A172 (cell line): ENCODE measurements around the gene UBE3B. TPM values are rescaled to one million over a fixed set of nuclear protein-coding genes. Genes with fewer than 3 reads are reported as not detected.
A peak's percentile ranks its signal among the peaks of the same experiment; 100 is the strongest.

Experiments used
- DNase-seq: peaks from one replicate; pipeline ENCODE4 v3.0.0-alpha.2; 2015; ENCODE audit warnings: low spot score
- total RNA-seq: library from RNA; depleted of rRNA; stranded (reverse); fragments of >200 nt; shearing (Covaris generic); gene quantifications from 2 replicates; pipeline ENCODE4 v1.2.3, GENCODE V29; 2014

Gene UBE3B
- total RNA-seq, 1 experiment from 2014 or later: 30.2 TPM

- DNase-seq: no peak
Measured at GRCh38 chr12:109448707-109449390, 28.6 kb upstream of the UBE3B start.

- peak; percentile 4 for DNase-seq
Measured at GRCh38 chr12:109449845-109450532, 27.4 kb upstream of the UBE3B start.

GRCh38 chr12:109450980-109451379, 26.5 kb upstream of the UBE3B start:
- no peak for DNase-seq

GRCh38 chr12:109451400-109451799, 26.0 kb upstream of the UBE3B start:
- DNase-seq: no peak

GRCh38 chr12:109452489-109452888, 24.9 kb upstream of the UBE3B start:
- no peak for DNase-seq

GRCh38 chr12:109455706-109456105, 21.7 kb upstream of the UBE3B start:
- no peak for DNase-seq

- peak; percentile 6 for DNase-seq
Measured at GRCh38 chr12:109458086-109458485, 19.3 kb upstream of the UBE3B start.

- no peak for DNase-seq
Measured at GRCh38 chr12:109458771-109459208, 18.6 kb upstream of the UBE3B start.

GRCh38 chr12:109459247-109459646, 18.2 kb upstream of the UBE3B start:
- no peak for DNase-seq

GRCh38 chr12:109460538-109460937, 16.9 kb upstream of the UBE3B start:
- DNase-seq: no peak

- DNase-seq: peak; percentile 84
Measured at GRCh38 chr12:109461049-109461845, 16.2 kb upstream of the UBE3B start.

- peak; percentile 87 for DNase-seq
Measured at GRCh38 chr12:109461846-109462756, 15.3 kb upstream of the UBE3B start.

- peak; percentile 97 for DNase-seq
Measured at GRCh38 chr12:109462868-109463692, 14.4 kb upstream of the UBE3B start.

GRCh38 chr12:109463756-109464155, 13.7 kb upstream of the UBE3B start:
- DNase-seq: peak; percentile 31

GRCh38 chr12:109464642-109465351, 12.6 kb upstream of the UBE3B start:
- peak; percentile 6 for DNase-seq

- no peak for DNase-seq
Measured at GRCh38 chr12:109466305-109466704, 11.1 kb upstream of the UBE3B start.

- no peak for DNase-seq
Measured at GRCh38 chr12:109466821-109467220, 10.6 kb upstream of the UBE3B start.

GRCh38 chr12:109467978-109468676, 9.3 kb upstream of the UBE3B start:
- peak; percentile 39 for DNase-seq

- no peak for DNase-seq
Measured at GRCh38 chr12:109469517-109469916, 7.9 kb upstream of the UBE3B start.
